ENCODE results near the gene ETV5.
A peak's percentile ranks its signal among the peaks of the same experiment; 100 is the strongest.

Gene ETV5

DNA sequence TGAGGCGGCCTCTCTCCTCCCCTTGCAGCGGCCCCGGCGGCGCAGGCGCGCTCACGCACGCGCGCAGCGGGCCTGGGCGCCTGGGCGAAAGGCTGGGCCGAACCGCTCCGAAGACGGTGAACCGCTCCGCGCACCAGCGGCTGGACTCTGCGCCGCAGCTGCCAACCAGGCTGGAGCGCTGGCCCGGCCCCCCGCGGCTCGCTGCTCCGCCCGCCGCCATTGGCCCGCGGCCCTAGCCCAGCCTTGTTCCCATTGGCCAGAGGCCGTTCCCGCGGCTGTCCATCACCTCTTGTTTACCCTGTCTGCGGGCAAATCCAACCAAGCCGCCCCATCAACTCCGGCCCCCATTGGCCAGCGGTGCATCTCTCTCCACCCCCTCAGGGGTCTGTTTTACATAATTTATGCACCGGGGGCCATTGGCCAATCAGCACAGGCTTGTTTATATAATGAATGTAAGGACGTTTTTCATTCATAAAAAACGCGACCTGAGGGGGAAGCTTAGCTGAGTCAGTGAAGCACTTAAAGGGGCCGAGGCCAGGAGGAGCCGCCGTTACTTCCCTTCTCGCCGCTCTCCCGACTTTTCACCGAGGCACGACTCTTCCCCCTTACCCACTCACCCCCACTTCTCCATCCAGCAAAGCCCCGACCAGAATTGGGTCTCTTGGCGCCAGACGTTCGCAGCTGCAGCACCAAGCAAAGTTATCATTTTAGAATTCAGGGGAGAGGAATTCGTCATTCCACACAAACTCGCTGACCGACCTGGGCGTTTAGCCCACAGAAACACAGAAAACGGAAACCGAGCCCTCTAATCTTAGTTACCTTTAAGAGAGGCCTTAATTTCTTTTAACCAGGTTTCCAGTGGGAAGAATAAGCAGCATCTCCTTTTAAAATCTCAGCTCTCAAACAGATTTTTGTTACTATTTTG is at the start of gene ETV5:
Gene ETV5 (minus strand): TSS at position 149 of the 925 bp plus-strand sequence. CDS start 3,221 bp downstream, outside the sequence.
- peak; percentile 100 for DNase-seq

DNA sequence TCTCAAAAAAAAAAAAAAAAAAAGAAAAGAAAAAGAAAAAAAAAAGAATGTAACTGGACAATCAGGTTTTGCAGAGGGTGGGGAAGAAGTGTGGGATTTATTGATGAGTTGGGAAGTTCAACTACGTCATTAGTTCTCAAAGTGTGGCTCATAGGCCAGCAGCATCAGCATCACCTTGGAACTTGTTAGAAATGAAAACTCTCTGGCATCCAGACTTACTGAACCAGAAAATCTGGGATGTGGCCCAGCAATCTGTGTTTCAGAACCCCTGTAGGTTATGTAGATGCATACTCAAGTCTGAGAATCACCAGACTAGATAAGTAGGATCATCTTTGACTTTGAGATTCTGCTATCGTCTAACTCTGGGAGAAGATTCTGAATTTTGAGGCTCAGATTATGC is 45.8 kb upstream of the ETV5 start:
- DNase-seq: no peak

DNA sequence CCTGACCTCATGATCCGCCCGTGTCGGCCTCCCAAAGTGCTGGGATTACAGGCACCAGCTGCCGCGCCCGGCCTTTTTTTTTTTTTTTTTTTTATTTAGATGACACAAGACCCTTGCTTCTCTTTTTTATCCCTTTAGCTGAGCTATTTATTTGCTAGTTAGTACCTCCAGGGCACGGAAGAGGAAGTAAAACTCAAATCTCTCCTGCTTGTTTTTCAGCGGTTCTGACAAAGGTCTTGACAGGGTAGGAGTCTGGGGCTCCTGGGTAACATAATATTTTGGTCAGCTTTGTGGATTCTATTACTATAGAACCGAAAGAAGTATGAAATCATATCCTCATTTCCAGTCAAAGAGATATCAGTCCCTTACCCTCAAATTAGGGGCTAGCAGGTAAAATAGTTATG is 44.0 kb upstream of the ETV5 start:
- peak; percentile 86 for DNase-seq

DNA sequence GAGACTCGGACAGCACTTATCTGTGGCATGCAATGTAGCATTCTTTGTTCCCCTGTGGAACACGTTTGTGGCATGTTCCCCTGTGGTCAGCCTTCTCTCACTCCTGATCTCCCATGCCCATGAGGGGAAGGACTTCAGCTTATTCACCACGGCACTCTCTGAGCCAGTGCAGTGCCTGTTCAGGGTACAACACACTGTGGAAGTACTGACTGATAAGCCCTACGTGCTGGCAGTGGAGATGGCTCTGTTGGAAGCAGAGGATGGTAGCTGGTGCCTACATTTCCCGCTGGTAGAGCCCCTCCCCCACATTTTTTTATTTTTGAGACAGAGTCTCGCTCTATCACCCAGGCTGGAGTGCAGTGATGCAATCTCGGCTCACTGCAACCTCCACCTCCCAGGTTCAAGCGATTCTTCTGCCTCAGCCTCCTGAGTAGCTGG is 43.5 kb upstream of the ETV5 start:
- no peak for DNase-seq

DNA sequence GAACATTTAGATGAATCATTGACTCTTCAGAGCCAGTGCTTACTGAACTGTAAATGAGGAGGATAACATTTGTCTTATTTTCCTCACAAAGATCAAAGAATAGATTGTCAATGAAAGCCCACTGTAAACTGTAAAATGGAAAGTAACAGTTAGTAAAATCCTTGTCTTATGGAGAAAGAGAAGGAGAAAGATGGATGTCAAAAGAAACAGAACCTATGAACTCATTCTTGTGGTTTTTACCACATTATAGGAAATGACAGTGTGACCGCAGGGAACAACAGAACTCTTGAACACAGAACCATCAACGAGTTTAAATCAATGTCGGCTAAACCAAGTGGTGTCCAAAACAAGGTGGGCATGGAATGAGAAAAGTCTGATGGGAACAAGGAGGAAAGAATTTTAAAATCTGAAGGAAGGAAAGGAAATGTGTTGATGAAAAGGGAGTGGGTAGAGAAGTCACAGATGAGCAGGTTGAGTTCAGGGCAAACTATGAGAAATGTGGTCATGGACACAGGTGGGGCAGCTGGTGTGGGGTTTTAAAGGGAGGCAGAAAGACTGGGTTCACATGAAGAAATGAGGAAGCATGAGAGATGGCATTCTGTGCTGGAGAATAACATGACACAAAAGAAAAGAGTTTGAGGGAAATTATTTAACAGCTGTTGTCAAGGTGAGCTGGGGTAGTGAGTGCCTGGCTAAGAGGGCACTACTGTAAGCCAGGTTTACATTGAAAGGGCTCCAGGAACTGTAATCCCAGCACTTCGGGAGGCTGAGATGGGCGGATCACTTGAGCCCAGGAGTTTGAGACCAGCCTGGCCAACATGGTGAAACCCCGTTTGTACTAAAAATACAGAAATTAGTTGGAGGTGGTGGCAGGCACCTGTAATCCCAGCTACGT is 42.4 kb upstream of the ETV5 start:
- peak; percentile 70 for DNase-seq

DNA sequence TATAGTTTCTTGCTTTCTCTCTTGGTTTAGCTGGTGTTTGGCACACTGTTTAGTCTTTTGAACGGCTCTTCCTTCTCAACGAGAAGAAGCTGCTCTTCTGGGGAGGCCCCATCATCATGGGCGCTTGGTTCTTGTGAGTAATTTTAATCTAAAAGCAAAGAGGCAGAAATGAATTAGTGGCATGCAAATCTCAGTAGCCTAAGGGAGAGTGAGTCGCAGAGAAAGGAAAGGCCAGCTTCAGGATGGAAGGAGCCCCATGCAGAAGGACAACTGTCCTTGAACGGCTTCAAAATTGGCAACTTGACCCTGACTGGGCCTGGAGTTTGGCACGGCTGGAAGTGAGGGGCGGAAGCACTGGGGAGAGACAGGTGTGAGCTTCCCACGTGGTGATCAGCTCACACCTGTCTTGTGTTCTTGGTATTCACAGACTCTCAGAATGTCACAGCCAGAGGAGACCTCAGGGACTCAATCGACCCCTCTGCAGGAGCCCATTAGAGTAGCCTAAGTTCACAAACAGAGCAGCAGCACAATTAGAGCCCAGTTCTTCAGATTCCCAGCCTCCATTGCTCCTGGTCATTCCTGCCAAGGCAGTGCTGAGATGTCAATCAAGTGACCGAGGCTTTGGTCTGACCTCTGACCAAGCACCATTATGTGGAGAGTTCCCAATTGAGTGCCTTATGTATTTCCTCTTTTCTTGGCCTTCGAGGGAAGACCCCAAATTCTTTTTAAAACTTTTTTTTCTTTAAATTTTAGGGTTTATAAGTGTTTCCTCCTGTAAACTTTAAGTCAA is 41.3 kb upstream of the ETV5 start:
- peak; percentile 12 for DNase-seq

DNA sequence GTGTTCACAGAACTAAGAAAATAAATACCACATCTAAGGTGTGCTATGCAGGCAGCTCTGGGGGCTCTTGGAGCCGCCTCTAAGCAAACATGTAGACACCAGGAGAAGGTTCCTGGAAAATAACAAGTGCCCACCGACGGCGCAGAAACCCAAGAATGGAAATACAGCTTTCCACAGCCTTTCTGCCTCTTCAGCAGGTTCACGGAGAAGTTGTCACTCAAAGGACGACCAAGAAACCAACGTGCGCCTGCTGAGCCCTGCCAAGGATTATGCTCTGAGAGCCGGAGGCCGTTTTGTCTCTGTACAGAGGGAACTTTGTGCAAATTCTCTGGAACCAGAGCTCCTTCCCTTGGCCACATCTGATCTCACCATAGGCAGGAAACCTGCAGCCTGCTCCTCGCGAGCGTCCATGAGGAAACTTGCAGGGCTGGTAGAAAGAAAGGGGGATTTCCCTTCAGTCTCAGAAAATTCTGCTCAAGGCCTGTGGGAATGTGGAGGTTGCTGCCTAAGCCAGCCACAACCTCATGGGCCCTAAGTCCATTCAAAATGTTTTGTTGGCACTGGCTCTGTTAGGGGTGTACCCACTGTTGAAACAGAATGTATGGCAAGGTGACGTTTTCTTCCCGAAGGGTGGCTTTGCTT is 40.6 kb upstream of the ETV5 start:
- no peak for DNase-seq

DNA sequence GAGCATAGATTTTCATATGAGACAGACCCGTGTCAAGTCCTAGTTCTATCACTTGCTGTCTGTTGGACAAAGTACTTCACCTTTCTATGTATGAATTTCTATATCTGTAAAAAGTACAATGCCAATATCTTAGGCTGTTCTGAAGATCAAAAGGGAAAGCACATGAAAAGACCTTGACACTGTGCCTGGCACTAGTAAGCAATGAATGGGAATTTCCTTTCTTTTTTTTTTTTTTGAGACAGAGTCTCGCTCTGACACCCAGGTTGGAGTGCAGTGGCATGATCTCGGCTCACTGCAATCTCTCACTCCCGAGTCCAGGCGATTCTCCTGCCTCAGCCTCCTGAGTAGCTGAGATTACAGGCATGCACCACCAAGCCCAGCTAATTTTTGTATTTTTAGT is 35.4 kb upstream of the ETV5 start:
- no peak for DNase-seq

DNA sequence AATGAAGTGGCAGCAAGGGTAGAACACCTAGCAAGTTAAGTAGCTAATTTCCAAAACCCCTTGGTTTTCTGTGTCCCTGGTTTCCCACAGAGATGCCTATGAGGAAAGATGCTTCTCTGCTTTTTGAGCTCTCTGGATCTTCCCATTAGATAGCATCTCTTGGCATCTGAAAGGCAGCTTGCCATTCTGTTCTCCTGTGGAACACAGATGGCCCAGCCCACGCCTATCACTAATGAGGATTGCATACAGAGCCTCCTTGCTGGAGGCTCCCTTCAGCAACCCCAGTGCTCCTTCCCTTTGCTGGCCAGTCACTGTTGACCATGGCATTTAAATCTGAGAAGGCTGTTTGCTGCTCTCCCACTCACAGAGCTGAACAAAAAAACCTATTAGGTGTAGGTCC is 34.4 kb upstream of the ETV5 start:
- DNase-seq: no peak

DNA sequence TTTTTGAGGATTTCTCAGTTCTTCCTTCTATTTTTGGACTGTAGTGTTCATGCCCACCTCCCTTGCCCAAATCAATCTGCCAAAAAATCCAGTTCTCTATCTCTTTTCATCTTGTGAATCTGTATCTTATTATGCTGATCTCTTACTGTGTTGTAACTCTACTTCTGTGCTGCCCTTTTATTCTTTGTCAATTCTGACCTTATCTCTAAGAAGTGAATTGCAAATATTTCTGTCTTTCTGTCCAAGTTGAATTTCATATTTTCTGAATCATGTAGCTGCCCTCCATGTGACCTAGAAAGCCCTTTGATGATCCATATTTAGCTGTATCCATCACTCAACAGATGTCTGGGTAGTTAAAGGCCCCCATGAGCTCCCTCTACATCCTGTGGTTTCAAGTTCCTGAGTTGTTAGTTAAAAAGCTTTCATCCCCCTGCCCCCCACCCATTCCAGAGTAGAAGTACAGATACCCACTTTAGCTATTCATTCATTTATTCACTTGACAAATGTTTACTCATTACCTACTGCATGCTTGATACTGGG is 33.6 kb upstream of the ETV5 start:
- DNase-seq: no peak

DNA sequence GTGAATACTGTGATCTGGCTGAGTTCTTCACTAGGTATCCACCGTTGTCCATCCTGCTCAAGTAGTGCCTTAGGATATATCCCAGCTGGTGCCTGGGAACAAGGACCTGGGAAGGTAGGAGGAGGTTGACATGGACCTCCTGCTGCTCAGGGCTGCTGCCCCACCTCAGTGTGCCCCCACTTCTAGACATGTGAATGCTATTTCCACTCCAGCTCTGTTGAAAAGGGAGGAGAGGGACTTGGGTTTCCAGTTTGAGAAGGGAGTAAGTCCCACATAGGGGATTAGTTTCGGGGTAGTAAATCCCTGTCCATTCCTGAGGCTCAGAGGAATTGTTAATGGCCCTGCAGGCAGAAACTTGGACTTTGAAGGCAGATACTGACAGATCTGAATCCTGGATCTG is 32.9 kb upstream of the ETV5 start:
- no peak for DNase-seq

DNA sequence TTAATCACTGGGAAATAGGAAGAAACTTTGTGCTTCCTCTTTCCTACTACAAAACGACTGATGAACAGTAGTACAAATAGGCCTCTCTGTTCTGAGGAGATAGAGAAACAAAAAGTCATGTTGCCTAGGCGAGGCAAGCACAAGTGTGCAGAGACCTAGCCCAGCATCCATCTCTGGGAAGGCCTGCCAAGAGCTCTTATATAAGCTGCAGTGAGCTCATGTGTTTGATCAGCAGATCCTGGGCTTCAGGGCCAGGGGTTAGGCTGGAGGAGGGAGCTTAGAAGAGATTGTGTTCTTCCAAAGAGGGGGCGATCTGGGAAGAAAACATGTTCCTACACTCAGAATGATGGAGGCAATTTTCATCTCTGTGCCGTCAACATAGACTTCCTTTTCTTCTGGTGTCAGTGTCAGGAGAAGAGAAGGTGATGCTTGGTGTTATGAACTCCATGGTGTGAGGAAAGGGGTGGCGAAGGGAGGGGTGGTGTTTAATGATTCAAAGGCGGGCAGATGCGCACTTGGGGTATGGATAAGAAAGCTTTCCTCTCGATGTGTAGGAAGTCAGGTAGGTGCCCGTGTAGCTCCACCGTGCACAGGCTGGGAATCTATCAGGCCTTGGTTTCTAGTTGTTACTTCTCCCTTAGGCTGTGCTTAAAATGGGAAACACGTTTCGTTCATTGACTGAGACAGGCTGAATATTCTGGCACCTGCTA is 29.5 kb upstream of the ETV5 start:
- peak; percentile 25 for DNase-seq

DNA sequence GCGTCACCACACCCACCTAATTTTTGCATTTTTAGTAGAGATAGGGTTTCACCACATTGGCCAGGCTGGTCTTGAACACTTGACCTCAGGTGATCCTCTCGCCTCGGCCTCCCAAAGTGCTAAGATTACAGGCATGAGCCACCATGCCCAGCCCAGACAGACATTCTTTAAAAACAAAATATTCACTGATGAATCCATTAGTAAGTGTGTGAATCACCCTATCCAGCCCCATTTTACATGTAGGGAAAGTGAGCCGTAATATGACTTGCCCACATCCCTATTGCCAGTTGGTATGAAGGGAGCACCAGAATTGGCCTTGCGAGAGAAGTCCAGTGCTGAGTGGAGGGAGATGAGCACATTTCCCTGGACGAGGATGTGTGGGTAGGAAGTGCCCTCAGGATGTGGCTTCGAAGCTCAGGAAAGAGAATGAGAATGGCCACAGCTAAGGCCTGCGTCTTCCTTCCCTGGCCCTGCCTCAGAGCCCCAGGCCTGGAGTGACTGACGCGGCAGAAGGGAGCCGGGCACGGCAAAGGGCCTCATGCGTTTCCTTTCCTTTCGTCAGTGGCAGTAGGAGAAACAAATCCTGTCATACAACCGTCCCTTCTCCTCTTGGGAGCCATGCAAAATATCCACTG is 28.3 kb upstream of the ETV5 start:
- no peak for DNase-seq

DNA sequence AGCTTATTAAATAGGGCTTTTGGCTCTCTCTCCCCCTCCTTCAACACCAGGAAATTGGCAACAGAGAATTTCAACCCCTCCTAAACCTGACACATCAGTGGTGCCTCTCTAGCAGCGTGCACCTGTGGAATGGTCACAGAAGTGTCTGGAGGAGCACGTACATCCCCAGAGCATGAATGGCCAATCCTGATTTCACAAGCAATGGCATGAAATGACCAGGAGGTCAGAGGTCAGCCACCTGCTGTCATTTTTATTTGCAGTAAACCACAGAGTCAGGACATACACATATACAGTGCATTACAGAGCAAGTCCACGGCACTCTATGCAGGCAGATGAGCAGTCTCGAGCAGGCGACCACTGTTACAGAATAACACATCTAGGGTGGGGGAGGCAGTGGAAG is 25.1 kb upstream of the ETV5 start:
- no peak for DNase-seq

DNA sequence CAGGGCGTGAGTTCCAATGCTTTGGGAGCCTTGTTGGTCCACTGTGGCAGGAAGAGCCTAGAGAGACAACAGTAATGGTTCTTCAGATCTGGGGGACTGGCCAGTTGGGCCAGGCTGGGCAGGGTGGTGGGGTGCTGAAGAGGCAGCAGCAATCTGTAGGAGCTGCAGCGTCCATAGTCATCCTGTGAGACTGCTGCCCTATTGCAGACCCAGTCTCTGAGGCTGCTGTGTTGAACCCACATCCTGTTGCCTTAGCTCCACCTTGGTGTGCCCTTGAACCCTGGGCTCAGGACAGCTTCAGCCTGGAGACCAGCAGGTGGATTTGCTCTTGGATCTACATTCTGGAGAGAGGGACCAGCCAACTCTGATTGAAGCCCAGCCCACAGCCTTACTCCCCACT is 23.6 kb upstream of the ETV5 start:
- DNase-seq: no peak

DNA sequence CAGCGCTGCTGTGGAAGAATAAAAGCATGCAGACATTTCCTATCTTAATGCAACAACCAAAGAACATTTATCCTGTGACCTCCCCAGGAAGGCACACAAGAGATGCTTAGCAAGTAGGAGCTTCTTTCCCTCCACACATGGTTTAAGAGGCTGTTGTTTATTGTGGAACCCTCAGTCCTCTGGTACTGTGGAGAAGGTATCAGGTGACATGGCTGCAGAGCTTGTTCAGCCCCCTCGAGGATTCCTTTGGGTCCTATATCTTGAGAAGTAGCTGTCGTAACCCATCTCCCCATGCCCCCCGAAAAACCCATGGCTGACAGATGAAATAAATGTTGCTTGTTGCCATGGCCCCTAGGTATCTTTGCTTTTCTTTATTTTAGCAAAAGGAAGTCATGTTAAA is 20.3 kb upstream of the ETV5 start:
- DNase-seq: no peak

DNA sequence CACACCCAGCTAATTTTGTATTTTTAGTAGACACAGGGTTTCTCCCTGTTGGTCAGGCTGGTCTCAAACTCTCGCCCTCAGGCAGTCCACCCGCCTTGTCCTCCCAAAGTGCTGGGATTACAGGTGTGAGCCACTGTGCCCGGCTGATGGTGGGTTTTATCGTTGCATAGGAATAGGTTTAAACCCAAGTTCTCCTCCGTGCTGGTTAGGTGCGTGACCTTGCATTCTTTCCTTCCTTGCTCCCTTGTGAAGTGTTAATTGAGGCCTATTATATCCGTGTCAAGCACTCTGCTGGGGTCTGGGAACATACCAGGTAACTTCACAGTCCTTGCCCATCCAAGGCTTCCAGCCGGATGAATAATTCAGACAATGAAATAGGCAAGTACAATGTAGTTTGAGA is 19.3 kb upstream of the ETV5 start:
- no peak for DNase-seq

DNA sequence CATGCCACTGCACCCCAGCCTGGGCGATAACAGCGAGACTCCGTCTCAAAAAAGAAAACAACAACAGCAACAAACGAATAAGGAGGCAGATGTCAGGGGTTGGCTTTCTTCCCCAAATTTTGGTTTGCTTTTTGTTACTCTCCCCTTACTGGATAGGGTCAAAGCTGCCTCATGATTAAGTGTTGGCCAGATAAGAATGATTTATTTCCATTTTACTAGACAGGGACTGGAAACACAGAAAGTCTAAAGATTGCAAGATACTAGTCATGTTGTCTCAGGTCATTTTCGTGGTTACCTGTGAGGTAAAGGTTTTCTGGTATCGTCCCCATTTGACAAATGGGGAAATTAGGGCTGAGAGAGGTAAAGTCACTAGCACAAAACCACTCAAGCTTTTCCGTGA is 18.6 kb upstream of the ETV5 start:
- no peak for DNase-seq

DNA sequence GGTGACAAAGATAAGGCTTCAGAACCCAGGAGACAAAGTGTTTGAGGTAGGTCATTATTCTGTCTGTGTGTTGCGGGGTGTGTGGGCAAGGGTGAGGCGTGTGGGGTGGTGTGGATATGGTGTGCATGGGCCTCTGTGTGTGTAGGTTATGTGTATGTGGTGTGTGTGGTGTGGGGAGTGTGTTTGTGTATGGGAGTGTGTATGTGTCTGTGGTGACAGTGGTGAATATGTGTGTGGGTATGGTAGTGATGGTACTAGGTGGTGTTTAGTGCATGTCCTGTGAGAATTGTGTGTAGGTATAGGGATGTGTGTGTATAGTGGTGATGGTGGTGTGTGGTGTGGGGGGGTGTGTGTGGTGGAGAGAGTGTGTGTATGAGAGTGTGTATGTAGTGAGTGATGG is 16.2 kb upstream of the ETV5 start:
- no peak for DNase-seq

DNA sequence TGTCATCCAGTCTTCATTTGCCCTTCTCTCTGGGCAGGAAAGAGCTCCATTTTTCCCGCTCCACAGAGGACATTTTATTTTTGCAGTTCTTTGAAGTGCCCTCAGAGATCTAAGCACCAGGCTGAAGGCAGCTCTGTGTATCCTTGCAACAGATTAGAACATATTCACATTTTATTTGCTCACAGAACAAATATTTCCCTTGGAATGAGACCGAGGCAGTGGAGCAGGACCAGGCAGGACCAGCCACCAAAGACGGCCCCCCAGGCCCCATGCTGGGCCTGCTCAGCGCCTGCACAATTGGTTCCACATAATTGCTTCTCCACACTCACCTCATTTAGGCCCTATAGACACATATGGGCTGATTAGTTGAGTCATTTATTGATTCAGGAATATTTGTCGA is 15.7 kb upstream of the ETV5 start:
- no peak for DNase-seq

DNA sequence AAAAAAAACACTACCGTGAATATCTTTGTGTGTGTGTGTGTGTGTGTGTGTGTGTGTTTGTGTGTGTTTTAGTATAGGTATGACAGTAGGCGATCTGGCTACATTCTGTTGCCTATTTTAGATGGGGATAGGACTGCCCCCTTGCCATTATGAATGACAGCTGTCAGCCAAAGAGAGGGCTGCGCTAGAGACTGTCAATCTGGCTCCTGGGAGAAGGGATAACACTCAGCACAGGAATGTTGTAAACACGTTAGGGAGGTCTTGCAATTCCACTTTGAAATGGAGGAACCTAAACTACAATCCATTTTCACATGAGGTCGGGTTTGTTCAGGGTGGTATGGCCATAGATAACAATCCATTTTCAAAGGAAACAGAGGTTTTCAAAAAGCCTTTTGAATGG is 14.1 kb upstream of the ETV5 start:
- no peak for DNase-seq
